HG03060 (cell line): ENCODE measurements around the gene SNX19.

ENCODE experiments used
- ATAC-seq: cut with Tn5 transposase; IDR thresholded peaks from one replicate; pipeline ENCODE4 v1.9.1; 2021; ENCODE audit warnings: low read depth, moderate number of reproducible peaks; ENCODE audit not compliant: unreplicated experiment

SNX19 gene

DNA sequence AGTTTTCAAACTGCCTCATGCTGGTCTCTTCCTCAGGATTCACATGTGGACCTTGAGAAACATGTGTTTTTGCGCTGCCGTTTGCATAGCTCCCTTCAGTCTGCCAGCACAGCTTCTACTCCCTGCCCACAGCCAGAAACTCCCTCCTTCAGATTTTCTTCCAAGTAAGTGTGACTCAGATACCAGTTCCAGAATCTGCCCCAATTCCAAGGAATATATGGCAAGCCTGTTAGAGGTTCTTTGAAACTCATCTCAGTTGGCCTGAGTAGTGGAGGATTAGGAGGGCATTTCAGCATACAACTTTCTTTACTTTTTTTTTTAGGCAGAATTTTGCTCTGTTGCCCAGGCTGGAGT, 67.1 kb downstream of the SNX19 start:
- no peak for ATAC-seq

DNA sequence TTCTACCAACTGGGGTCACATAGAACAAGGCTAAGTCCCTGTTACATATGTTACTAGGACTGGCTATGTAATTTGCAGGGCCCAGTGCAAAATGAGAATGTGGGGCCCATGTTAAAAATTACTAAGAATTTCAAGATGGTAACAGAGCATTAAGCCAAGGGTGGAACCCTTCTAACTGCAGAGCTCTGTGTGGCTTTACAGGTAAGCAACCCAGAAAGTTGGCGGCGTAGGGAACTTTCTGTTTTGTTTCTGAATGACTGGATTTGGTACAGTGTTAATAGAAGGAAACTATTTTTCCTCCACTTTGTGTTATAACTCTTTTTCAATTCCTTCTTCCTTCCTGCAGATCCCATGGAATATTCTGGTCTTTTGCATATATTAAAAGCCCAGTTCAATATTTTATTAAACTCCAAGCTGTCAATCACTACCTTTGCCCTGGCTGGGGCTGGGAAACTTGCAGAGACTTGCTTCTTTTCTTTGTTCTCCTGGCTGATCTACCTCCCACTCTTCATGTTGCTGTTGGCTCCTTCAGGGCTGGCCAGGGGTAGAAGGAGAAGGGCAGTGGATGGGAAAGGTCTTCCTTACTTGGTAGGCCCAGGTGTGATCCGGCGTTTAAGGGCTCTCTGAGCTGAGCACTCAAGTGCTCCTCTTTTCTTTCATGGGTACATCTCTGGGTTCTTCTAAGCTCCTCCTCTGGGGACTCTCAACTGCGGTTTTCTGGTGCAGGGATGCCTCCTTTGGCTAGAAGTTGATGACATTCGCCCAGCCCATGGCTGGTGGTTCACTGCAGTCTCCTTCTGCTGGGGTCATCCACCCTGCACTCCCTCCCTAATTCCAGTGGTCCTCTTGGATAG, 67.7 kb downstream of the SNX19 start:
- ATAC-seq, result no peak

DNA sequence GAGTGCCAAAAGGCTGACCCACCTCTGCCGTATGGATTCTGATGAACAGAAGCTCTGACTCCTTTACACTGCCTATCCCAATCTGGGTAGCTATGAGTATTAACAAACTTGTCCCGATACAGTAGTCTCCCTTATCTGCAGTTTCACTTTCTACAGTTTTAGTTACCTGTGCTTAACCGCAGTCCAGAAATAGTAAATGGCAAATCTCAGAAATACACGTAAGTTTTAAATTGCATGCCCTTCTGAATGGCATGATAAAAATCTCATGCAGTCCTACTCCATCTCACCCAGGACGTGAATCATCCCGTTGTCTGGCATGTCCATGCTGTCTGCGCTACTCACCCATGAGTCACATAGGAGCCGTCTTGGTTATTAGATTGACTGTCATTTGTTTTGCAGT, 68.8 kb downstream of the SNX19 start:
- ATAC-seq, result no peak

GRCh38 chr11:130846606-130847005, 69.7 kb downstream of the SNX19 start:
- ATAC-seq, result no peak

DNA sequence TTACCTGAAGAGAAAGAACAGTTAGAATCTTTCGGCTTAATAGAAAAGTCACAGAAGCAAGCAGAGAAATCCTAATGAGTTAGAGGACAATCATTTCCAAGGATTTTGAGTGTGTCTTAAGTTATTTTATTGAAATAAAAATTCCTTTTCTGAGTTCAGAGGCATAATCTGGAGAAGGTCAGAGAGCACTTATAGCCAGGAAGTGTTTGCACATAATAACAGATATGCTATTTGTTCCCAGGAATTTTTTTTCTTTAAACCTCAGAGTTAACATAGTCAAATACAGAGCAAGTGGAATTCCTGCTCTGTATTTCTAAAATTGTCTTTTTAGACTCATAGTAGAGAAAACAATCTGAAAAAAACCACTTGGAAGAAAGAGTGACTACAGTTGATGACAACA, 74.3 kb downstream of the SNX19 start:
- no peak for ATAC-seq

- ATAC-seq, result no peak
Measured at GRCh38 chr11:130840679-130841078, 75.6 kb downstream of the SNX19 start.

DNA sequence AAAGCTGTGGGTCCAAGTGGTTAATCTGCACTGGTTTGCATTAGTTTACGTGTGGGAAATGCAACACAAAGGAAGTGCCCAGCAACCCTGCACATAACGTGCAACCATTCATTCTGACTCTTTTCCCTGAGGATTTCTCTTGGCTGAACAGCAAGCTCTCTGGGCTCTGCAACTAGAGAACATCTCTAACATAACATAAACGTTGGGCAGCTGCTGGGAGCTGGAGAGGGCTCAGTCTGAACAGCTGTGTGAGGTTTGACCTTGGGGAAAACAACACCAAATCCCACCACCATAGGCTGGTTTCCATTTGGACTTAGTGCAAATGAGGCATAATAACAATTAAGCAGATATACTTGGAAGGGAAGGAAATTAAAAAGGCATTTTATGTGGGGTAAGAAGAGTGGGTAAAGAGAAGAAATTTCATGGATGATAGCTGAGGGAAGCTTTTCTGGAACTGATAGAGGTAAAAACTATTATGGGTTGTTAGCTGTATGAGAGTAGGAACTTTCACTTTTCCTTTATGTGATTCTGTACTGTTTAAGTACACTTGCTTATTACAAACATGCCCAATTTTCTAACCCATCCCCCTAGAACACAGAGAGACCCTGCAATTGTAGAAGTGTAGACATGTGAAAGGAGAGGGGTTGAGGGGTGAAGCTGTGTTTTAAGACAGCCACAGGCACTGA, 76.2 kb downstream of the SNX19 start:
- ATAC-seq, result no peak

DNA sequence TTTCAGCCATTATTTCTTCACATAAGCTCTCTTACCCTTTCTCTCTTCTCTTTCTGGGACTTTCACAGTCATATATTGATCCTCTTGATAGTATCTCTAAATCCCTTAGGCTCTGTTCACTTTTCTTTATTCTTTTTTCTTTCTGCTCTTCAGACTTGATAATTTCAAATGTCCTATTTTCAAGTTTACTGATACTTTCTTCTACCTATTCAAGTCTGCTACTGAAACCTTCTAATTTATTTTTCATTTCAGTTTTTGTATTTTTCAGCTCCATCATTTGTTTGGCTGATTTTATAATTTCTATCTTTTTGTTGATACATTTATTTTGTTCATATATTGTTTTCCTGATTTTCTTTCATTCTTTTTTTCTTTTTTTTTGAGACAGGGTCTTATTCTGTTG, 79.1 kb downstream of the SNX19 start:
- no peak for ATAC-seq

DNA sequence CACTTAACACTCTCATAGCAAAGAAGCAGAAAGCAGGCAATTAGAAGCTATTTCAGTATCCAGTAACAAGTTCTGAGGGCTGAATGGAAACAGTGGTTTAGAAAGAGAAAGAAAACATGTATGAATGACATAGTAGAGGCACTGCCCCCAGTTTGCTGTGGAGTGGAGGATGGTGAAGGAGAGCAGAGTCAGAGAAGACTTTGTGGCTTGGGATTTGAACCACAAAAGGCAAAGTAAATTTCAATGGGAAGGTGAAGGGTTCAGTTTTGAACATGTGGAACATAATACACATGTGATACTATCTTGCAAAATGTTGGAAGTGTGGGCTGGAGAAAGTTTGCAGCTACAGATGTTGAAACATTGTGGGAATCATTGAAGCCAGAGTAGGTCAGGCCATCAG, 81.4 kb downstream of the SNX19 start:
- ATAC-seq, result no peak

- no peak for ATAC-seq
Measured at GRCh38 chr11:130832566-130833425, 83.5 kb downstream of the SNX19 start.

GRCh38 chr11:130831976-130832375, 84.3 kb downstream of the SNX19 start:
- ATAC-seq, result no peak

DNA sequence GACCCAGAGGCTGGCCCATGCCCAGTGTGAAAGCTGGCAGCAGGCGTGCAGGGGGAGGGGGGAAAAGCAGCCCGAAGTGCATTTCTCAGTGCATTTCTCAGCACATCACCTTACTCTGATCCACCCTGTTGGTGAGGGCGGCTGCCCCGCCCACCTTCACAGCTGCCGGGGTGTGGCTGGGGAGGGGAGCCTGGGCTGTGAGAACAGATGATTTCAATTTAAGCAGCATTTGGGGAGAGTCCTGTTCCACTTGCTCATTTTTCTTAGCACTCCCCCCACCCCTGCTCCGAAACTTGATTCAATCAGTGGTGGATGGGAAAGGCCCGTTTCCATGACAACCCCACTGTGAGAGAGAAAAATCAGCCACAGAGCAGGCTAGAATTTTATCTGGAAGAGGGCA, 84.8 kb downstream of the SNX19 start:
- ATAC-seq, result no peak

- no peak for ATAC-seq
Measured at GRCh38 chr11:130830566-130830965, 85.7 kb downstream of the SNX19 start.

- no peak for ATAC-seq
Measured at GRCh38 chr11:130829920-130830511, 86.3 kb downstream of the SNX19 start.

GRCh38 chr11:130828741-130829140, 87.5 kb downstream of the SNX19 start:
- no peak for ATAC-seq

- ATAC-seq, result no peak
Measured at GRCh38 chr11:130827451-130828377, 88.6 kb downstream of the SNX19 start.

DNA sequence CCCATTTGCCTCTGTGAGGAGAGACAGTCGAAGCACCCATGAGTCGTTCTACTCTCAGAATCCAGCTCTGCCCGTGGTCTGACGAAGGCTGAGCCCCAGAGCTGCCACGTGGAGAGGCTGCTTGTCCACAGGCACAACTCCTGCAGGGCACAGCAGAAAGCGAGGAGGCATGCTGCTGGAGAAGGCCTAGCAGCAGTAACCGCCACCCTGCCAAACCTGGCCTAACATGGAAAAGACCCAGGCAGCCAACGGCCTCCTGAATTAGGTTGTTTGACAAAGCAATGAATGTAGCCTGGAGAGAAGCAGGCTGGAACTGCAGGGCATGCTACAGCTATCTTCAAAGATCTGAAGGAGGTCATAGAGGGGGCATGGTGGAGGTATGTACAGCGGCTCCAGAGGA, 89.7 kb downstream of the SNX19 start:
- ATAC-seq, result no peak

DNA sequence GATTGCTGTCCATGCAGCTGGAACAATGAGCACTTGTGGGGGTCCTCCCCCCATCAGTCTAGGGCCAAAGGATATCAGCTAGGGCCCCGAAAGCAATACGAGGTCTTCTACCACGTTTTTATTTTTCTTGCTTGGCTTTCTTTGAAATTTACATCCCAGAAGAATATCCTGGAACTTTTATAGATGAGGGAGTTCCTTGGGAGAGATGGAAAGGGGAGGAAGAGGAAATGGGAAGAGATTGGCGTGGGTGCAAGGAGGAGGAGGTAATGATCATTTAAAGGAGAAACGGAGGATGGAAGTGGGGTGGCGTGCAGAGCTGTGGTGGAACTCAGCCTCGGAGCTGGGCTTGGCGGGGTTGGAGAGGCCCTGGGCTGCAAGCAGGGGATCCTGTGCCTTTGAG, 90.3 kb downstream of the SNX19 start:
- ATAC-seq, result no peak

DNA sequence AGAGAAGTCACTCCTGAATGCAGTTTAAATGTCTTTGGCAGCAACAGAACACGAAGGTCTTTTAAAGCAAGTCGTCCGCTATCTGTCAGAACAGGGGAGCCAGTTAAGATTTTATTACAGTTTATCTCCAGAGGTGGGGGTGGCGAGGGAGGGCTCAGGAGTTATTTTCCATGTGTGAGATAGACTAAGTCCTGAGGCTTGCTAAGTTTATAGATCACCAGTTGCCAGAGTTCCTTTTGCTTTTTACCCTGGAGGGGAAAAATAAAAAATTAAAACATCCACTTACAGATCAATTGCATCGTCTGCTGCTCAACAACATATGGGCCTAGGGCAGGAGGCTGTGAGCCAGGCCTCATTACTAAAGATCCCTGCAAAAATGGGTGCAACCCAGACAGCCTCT, 90.7 kb downstream of the SNX19 start:
- no peak for ATAC-seq
